ENCODE results near the gene BAZ1A.

BAZ1A gene

DNA sequence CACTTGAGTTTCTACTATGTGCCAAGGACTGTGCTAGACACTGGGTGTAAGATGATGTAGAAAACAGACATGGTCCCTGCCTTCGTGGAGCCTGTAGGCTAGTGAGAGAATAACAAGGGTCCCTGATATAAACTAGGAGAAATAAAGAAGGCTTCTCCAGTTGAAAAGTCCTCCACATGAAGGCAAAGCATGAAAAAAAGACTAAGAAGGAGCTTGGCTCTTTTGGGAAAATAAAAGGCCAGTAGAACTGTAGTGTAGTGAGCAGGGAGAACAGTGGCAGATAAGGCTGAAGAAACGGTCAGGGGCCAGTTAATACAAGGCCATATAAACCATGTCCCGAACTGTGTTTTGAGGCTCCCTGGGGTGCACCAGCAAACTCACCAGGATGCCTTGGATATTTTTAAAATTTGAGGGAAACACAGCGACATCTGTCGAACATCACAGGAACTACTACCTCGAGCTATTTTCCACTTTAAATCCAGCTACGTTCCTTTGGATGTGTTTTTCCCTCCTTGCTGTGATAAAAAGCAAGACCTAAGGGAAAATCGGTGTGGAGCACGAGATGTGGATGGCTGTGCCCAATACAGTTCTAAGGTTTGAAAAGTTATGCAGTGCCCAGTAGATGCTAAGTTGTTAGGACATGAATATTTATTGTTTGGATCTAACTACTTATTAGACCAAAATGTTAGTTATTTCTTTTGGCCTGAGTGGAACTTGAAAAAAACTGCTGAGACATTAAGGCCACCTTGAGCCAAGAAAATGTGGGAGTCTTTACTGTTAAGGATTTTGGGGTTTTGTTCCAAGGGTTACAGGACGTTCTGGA is 152.2 kb downstream of the BAZ1A start:
- TF ChIP-seq FOXP2 (optimal IDR thresholded peaks at IDR 0.05; ENCODE audit: borderline replicate concordance, extremely low read depth, extremely low read length, insufficient read depth): no peak
- TF ChIP-seq SIN3A (IDR thresholded peaks at IDR 0.05; ENCODE audit: borderline replicate concordance, insufficient read depth, low read length): no peak
- TF ChIP-seq TAF1 (IDR thresholded peaks at IDR 0.05; ENCODE audit: borderline replicate concordance, insufficient read depth, low read length): no peak
- TF ChIP-seq, protein P1, sequence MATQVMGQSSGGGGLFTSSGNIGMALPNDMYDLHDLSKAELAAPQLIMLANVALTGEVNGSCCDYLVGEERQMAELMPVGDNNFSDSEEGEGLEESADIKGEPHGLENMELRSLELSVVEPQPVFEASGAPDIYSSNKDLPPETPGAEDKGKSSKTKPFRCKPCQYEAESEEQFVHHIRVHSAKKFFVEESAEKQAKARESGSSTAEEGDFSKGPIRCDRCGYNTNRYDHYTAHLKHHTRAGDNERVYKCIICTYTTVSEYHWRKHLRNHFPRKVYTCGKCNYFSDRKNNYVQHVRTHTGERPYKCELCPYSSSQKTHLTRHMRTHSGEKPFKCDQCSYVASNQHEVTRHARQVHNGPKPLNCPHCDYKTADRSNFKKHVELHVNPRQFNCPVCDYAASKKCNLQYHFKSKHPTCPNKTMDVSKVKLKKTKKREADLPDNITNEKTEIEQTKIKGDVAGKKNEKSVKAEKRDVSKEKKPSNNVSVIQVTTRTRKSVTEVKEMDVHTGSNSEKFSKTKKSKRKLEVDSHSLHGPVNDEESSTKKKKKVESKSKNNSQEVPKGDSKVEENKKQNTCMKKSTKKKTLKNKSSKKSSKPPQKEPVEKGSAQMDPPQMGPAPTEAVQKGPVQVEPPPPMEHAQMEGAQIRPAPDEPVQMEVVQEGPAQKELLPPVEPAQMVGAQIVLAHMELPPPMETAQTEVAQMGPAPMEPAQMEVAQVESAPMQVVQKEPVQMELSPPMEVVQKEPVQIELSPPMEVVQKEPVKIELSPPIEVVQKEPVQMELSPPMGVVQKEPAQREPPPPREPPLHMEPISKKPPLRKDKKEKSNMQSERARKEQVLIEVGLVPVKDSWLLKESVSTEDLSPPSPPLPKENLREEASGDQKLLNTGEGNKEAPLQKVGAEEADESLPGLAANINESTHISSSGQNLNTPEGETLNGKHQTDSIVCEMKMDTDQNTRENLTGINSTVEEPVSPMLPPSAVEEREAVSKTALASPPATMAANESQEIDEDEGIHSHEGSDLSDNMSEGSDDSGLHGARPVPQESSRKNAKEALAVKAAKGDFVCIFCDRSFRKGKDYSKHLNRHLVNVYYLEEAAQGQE (IDR thresholded peaks at IDR 0.05; ENCODE audit: insufficient read depth in 1 of 2, low read depth in 2 of 2, low read length in 2 of 2): no peak

DNA sequence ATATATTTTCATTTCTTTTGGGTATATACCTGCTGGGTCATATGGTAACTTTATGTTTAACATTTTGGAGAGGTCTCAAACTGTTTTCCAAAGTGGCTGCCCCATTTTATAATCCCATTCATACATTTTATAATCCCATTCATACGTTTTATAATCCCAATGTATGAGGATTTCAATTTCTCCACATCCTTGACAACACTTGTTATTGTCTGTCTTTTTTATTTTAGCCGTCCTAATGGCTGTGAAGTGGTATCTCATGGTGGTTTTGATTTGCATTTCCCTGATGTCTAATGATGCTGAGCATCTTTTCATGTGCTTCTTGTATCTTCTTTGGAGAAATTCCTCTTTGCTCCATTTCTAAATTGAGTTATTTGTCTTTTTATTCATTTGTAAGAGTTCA is 154.0 kb downstream of the BAZ1A start:
- TF ChIP-seq TAF1 (IDR thresholded peaks at IDR 0.05; ENCODE audit: borderline replicate concordance, insufficient read depth, low read length) (no peak), SIN3A (IDR thresholded peaks at IDR 0.05; ENCODE audit: borderline replicate concordance, insufficient read depth, low read length) (no peak), POLR2AphosphoS5 (IDR thresholded peaks at IDR 0.05; ENCODE audit: low read depth, low read length) (no peak), FOXP2 (optimal IDR thresholded peaks at IDR 0.05; ENCODE audit: borderline replicate concordance, extremely low read depth, extremely low read length, insufficient read depth) (no peak)
- TF ChIP-seq, protein P1 (IDR thresholded peaks at IDR 0.05; ENCODE audit: insufficient read depth in 1 of 2, low read depth in 2 of 2, low read length in 2 of 2): no peak

DNA sequence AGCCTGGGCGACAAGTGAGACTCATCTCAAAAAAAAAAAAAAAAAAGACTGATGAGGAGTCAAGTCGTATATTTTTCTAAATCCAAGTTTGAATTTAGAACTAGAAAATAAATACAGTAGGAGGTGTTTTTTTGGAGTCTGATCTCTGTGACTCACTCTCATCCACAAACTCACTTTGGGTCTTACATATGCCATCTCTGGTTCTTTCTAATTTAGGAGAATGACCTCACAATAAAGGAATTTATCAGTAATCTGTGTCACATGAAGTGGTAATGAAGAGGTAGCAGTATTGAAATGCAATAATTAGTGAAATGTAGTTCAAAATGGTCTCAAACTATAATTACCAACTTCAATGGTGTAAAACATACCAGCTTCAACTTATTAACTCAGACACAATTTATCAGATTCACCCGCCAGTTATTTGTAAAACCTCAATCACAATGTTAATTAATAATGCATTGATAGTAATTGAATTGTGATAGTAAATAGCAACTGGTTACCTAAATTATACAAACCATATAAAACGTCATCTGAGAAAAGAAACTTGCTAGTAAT is 156.3 kb downstream of the BAZ1A start:
- TF ChIP-seq FOXP2 (optimal IDR thresholded peaks at IDR 0.05; ENCODE audit: borderline replicate concordance, extremely low read depth, extremely low read length, insufficient read depth): no peak
- no peak for TF ChIP-seq SIN3A (IDR thresholded peaks at IDR 0.05; ENCODE audit: borderline replicate concordance, insufficient read depth, low read length)
- no peak for TF ChIP-seq POLR2AphosphoS5 (IDR thresholded peaks at IDR 0.05; ENCODE audit: low read depth, low read length)
- TF ChIP-seq, protein P1 (IDR thresholded peaks at IDR 0.05; ENCODE audit: insufficient read depth in 1 of 2, low read depth in 2 of 2, low read length in 2 of 2): no peak
- TF ChIP-seq TAF1 (IDR thresholded peaks at IDR 0.05; ENCODE audit: borderline replicate concordance, insufficient read depth, low read length): no peak

DNA sequence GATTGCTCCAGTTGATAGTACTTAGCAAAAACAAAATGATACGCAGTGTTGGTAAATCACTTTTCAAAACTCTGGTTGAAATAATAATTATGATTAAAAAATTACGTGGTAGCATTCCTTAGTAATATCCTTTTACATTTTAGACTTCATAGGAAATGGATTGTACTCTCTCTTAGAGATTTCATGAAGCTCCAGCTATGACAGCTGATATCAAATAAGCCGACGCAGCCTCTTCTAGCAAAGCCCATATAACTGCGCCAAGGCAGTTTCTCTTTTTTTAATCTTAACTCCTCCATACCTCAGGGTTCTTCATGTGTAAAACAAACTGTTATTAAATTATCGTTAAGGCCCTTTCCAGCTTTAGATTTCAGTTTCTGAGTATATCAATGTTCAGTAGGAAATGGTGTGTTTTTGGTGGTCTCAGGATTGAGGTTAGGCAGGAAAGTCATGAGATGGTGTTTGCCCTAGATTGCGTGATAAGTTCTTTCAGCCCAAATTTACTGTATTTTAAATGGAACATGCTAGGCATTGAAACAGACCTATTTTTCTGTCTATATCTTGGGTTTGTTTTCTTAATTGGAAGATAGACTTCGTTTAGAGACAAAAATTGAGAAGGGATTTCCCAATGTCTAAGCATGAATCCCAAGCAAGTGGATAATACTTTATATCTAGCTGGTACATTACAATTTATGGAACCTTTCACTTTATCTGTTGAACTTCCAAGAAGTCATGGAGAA is 159.9 kb downstream of the BAZ1A start:
- TF ChIP-seq POLR2AphosphoS5 (IDR thresholded peaks at IDR 0.05; ENCODE audit: low read depth, low read length) (no peak), FOXP2 (optimal IDR thresholded peaks at IDR 0.05; ENCODE audit: borderline replicate concordance, extremely low read depth, extremely low read length, insufficient read depth) (no peak), TAF1 (IDR thresholded peaks at IDR 0.05; ENCODE audit: borderline replicate concordance, insufficient read depth, low read length) (no peak), SIN3A (IDR thresholded peaks at IDR 0.05; ENCODE audit: borderline replicate concordance, insufficient read depth, low read length) (no peak)
- TF ChIP-seq, protein P1 (IDR thresholded peaks at IDR 0.05; ENCODE audit: insufficient read depth in 1 of 2, low read depth in 2 of 2, low read length in 2 of 2): no peak
